Smooth muscle cell (in vitro differentiated cells): ENCODE results near the gene SLC10A7. TPM values are rescaled to one million over a fixed set of nuclear protein-coding genes. Genes with fewer than 3 reads are reported as not detected.
A peak's percentile ranks its signal among the peaks of the same experiment; 100 is the strongest.

Source experiments
- DNase-seq: peaks from one replicate; lab custom pipeline; 2025; ENCODE audit not compliant: unreplicated experiment; lab: John Stamatoyannopoulos, UW
- H2AFZ ChIP-seq: fragments of 200-600 bp; sonication (generic); 2 replicates; pipeline ENCODE4 v1.6.0; 2016; ENCODE audit warnings: antibody characterized with exemption, low read depth, mild to moderate bottlenecking
- H3F3A ChIP-seq: fragments of 200-600 bp; sonication (generic); 2 replicates; pipeline ENCODE4 v1.6.0; 2017; ENCODE audit warnings: antibody characterized with exemption, low read depth
- H3K27ac ChIP-seq: fragments of 200-600 bp; sonication (generic); 2 replicates; pipeline ENCODE4 v1.5.1; 2016; ENCODE audit warnings: low read depth, mild to moderate bottlenecking
- H3K27me3 ChIP-seq: fragments of 200-600 bp; sonication (generic); 2 replicates; pipeline ENCODE4 v1.6.1; 2016; ENCODE audit warnings: low read depth, mild to moderate bottlenecking
- H3K36me3 ChIP-seq: fragments of 200-600 bp; sonication (generic); 2 replicates; pipeline ENCODE4 v1.5.1; 2016; ENCODE audit warnings: low read depth
- H3K4me1 ChIP-seq: fragments of 200-600 bp; sonication (generic); 2 replicates; pipeline ENCODE4 v1.5.1; 2016; ENCODE audit warnings: low read depth
- H3K4me2 ChIP-seq: fragments of 200-600 bp; sonication (generic); 2 replicates; pipeline ENCODE4 v1.6.0; 2016; ENCODE audit warnings: mild to moderate bottlenecking
- H3K4me3 ChIP-seq: fragments of 200-600 bp; sonication (generic); 2 replicates; pipeline ENCODE4 v1.5.1; 2016; ENCODE audit warnings: mild to moderate bottlenecking
- H3K79me2 ChIP-seq: fragments of 200-600 bp; sonication (generic); 2 replicates; pipeline ENCODE4 v1.6.0; 2016; ENCODE audit warnings: low read depth, mild to moderate bottlenecking
- H3K9ac ChIP-seq: fragments of 200-600 bp; sonication (generic); 2 replicates; pipeline ENCODE4 v1.6.0; 2016; ENCODE audit warnings: low read depth
- H3K9me3 ChIP-seq: fragments of 200-600 bp; sonication (generic); replicated peaks from 2 replicates; pipeline ENCODE4 v1.5.1; 2016; ENCODE audit warnings: low read depth
- H4K20me1 ChIP-seq: fragments of 200-600 bp; sonication (generic); 2 replicates; pipeline ENCODE4 v1.6.0; 2016; ENCODE audit warnings: low read depth
- WGBS: methylation state at CpG from one replicate; pipeline ENCODE4 v1.1.7; 2016; ENCODE audit warnings: low lambda C conversion rate; 5-methylcytosine and 5-hydroxymethylcytosine counted together
- polyA plus RNA-seq: library from polyadenylated mRNA; unstranded; fragments of >200 nt; fragmentation: Nextera tagmentation; extraction: Ambion mirVana; gene quantifications from 2 replicates; pipeline ENCODE4 v1.2.1, GENCODE V29; 2016
- total RNA-seq: library from RNA; depleted of rRNA; stranded (reverse); fragments of >200 nt; gene quantifications from 2 replicates; pipeline ENCODE4 v1.2.3, GENCODE V29; 2014
- TF ChIP-seq, protein P1 (sequence below): fragments of 200-600 bp; sonication (generic); IDR thresholded peaks from 2 replicates; pipeline ENCODE4 v1.5.1; 2017; ENCODE audit warnings: borderline replicate concordance, mild to moderate bottlenecking, antibody characterized with exemption; ENCODE audit not compliant: insufficient read depth, poor library complexity, severe bottlenecking

The SLC10A7 gene
- total and polyA plus RNA-seq, 2 experiments from 2014 or later = 10.3 to 24.8 TPM

DNA sequence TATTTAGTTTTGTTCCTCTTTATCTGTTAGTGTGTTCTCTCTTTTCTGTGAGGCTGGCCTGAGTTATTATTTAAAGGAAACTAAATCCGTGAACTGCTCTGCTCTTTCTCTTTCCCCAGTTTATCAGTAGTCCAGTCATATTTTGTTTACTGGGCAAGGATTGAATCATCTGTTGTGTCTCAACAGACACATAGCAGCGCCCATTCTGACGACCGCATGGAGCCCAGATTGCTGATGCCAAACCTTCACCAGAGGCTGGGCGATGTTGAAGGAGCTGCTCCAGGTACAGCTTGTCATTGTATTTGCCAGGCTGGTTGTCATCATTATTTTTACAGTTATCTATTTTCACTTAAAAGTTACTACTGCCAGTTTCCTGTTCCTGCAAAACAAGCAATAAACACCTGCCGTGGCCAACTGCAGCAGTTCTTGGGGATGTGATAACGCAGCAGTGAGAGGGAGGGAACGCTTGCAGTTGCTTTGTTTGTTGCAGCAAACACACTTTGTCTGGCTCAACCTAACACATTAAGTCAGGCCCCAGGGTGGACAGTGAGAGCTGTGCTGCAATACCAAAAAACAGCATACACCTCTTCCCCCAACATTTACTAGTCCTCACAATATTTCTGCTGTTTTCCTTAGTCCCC lies 297.3 kb downstream of the SLC10A7 start:
- peak overlapping the region; percentile 56 for H2AFZ ChIP-seq
- H3K79me2 ChIP-seq = no peaks in the 10 kb centered on the region
- peak overlapping the region; percentile 55 for H3K27ac ChIP-seq
- peak overlapping the region; percentile 70 for H3K4me2 ChIP-seq
- no peaks in the 10 kb centered on the region for H4K20me1 ChIP-seq
- no peaks in the 10 kb centered on the region for H3K27me3 ChIP-seq
- H3K36me3 ChIP-seq = no peaks in the 10 kb centered on the region
- DNase-seq = no peak
- TF ChIP-seq, protein P1, sequence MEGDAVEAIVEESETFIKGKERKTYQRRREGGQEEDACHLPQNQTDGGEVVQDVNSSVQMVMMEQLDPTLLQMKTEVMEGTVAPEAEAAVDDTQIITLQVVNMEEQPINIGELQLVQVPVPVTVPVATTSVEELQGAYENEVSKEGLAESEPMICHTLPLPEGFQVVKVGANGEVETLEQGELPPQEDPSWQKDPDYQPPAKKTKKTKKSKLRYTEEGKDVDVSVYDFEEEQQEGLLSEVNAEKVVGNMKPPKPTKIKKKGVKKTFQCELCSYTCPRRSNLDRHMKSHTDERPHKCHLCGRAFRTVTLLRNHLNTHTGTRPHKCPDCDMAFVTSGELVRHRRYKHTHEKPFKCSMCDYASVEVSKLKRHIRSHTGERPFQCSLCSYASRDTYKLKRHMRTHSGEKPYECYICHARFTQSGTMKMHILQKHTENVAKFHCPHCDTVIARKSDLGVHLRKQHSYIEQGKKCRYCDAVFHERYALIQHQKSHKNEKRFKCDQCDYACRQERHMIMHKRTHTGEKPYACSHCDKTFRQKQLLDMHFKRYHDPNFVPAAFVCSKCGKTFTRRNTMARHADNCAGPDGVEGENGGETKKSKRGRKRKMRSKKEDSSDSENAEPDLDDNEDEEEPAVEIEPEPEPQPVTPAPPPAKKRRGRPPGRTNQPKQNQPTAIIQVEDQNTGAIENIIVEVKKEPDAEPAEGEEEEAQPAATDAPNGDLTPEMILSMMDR = no peak
- H3K9me3 ChIP-seq = no peaks in the 10 kb centered on the region
- WGBS = 28% methylated on average over 8 of the region's 8 CpGs
- H3K9ac ChIP-seq = peak overlapping the region; percentile 24
- H3K4me1 ChIP-seq = peaks cover 12% of the 10 kb centered on the region
- no peak overlapping the region for H3K4me3 ChIP-seq
- H3F3A ChIP-seq = peaks cover 3% of the 10 kb centered on the region

DNA sequence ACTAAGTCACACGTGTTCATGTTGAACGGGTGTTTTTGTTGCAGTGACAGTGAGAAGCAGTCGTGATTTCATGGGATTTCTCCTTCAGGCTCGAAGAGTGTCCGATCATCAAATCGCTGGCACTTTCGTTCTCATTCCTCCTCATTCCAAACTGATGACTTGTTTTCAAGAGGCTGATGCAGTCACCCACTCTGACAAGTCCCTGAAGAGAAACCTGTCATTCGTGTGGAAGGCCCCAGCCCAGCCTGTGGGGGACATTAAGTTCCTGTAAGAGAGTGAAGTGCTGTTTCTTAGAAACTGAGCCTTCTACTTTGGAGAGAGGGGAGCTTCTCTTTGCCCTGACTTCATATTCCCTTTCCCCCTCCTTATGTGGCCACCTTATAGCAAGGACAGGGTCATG lies 299.4 kb downstream of the SLC10A7 start:
- DNase-seq = no peak
- Histone ChIP-seq H3K79me2 (no peaks in the 10 kb centered on the region), H3K9me3 (no peaks in the 10 kb centered on the region), H3K9ac (peak overlapping the region; percentile 68), H3K4me2 (peak overlapping the region; percentile 84), H4K20me1 (no peaks in the 10 kb centered on the region), H3F3A (peaks cover 3% of the 10 kb centered on the region), H3K27me3 (no peaks in the 10 kb centered on the region), H2AFZ (peak overlapping the region; percentile 83), H3K27ac (peak overlapping the region; percentile 56), H3K4me3 (peak overlapping the region; percentile 37), H3K36me3 (no peaks in the 10 kb centered on the region), H3K4me1 (peaks cover 12% of the 10 kb centered on the region)
- TF ChIP-seq, protein P1 = no peak
- WGBS = 18% methylated on average over 8 of the region's 8 CpGs

DNA sequence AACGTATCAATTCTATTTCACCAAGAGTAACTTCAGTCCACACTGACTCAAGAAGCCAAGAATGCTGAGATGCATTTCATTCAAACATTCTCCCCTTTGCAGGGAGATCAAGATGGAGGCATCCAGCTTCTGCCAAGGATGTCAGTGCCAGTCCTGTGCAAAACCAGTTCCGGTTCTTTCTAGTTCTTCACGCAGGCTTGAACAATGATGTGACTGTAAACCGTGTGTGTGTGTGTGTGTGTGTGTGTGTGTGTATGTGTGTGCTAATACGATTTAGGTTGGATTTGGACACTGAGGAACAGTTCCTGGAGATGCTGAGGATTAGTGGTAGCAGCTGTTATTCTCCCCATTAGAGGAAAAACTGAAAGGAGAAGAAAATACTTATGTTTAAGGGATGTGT lies 307.5 kb downstream of the SLC10A7 start, which contains the start of gene REELD1:
TSS of gene REELD1 (plus strand) at position 301 of the 400 bp plus-strand sequence. CDS start 2,415 bp downstream, outside the sequence.
- Histone ChIP-seq H3K27me3 (peaks cover 2% of the 10 kb centered on the region), H3K4me2 (no peak within 1 kb of the TSS), H3K9ac (no peak within 1 kb of the TSS), H2AFZ (no peak within 1 kb of the TSS), H3K9me3 (no peaks in the 10 kb centered on the region), H3K36me3 (no peaks in the 10 kb centered on the region), H4K20me1 (no peaks in the 10 kb centered on the region), H3F3A (no peaks in the 10 kb centered on the region), H3K4me1 (no peaks in the 10 kb centered on the region), H3K4me3 (no peak within 1 kb of the TSS), H3K79me2 (no peaks in the 10 kb centered on the region), H3K27ac (no peak within 1 kb of the TSS)
- DNase-seq = no peak
- TF ChIP-seq, protein P1 = no peak
- 80% methylated on average over 5 of the region's 5 CpGs for WGBS

DNA sequence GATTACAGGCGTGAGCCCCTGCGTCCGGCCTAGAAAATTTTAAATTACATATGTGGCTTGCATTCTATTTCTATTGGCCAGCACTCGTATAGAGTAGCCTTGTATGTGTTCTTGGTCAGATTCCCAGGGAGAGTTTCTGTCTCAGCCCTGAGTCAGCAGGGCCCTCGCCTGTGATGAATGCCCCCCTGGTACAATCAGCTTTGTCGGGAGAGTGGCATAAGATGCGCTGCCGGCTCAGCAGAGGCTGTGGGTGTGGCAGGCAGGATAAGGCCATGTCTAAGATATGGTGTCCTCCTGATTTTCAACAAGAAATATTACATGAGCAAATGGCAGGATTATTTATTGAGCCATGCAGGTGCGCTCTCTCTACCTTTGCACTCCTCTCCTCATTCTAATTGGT lies 309.0 kb downstream of the SLC10A7 start:
- Histone ChIP-seq H3K9ac (no peak overlapping the region), H4K20me1 (no peaks in the 10 kb centered on the region), H3K27ac (no peak overlapping the region), H3K79me2 (no peaks in the 10 kb centered on the region), H3K4me3 (no peak overlapping the region), H3K4me1 (no peaks in the 10 kb centered on the region), H3K4me2 (no peak overlapping the region), H3K9me3 (no peaks in the 10 kb centered on the region), H3K27me3 (peaks cover 7% of the 10 kb centered on the region), H3K36me3 (no peaks in the 10 kb centered on the region), H3F3A (no peaks in the 10 kb centered on the region), H2AFZ (no peak overlapping the region)
- DNase-seq = no peak
- WGBS = 92% methylated on average over 9 of the region's 9 CpGs
- TF ChIP-seq, protein P1 = no peak
